Ovary (tissue), 3 donors: ENCODE measurements around the gene ARSI.

Source experiments
- CTCF ChIP-seq, 3 donors: fragments of 450-650 bp in 2 of 3; fragments of 200-600 bp in 1 of 3; IDR thresholded peaks; one replicate each; pipeline versions ENCODE4 v1.5.1 to v1.8.0; 2016 to 2022; ENCODE audit warnings: antibody characterized with exemption in 3 of 3, mild to moderate bottlenecking in 1 of 3
- EP300 ChIP-seq: sonication (generic); formaldehyde crosslinking; IDR thresholded peaks from one replicate; pipeline ENCODE4 v1.6.1; 2017; ENCODE audit warnings: antibody characterized with exemption
- POLR2A ChIP-seq: fragments of 450-650 bp; IDR thresholded peaks from one replicate; pipeline ENCODE4 v1.6.1; 2017; ENCODE audit warnings: antibody characterized with exemption, mild to moderate bottlenecking, moderate library complexity
- donor health status: DM: no; HTN: no; CAD: no.

DNA sequence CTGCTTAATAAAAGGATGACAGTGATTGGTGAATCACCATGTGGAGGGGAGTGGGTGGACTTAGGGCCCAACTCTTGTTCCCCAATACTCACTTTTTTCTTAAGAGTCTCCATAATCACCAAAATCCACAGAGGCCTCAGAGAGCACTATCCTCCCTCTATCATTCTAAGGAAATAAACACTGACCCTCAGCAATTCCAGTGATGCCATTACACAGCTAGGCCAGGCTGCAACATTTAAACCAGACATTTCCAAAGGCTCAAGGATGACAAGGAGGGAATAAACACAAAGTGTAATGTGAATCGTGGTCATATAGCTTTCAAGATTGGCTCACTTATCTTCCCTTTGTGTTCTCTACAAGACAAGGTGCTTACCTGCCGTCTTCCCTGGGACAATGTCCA, 2.4 kb upstream of the ARSI start:
- TF ChIP-seq CTCF (IDR thresholded peaks at IDR 0.05), result no peak
- TF ChIP-seq POLR2A, result no peak
- TF ChIP-seq EP300, result no peak
